Esophagus muscularis mucosa (tissue), 4 donors: ENCODE measurements around the gene ACTN3. TPM values are rescaled to one million over a fixed set of nuclear protein-coding genes. Genes with fewer than 3 reads are reported as not detected.

Experiments
- DNase-seq: peaks from one replicate; pipeline ENCODE4 v3.0.0-alpha.2; 2017; ENCODE audit errors: extremely low spot score
- H3K27ac ChIP-seq, 4 donors: fragments of 200-600 bp; sonication (generic); replicated peaks in 1 of 4; 1 replicate in 3 of 4; 2 replicates in 1 of 4; pipeline ENCODE4 v1.5.1; 2016 to 2019; ENCODE audit warnings: mild to moderate bottlenecking in 1 of 4
- H3K27me3 ChIP-seq, 4 donors: fragments of 200-600 bp; sonication (generic); one replicate each; pipeline versions ENCODE4 v1.5.1 to v1.6.0; 2016 to 2019
- H3K36me3 ChIP-seq, 4 donors: fragments of 200-600 bp; sonication (generic); one replicate each; pipeline ENCODE4 v1.5.1; 2016 to 2019
- H3K4me1 ChIP-seq, 4 donors: fragments of 200-600 bp; sonication (generic); one replicate each; pipeline ENCODE4 v1.5.1; 2016 to 2019
- H3K4me3 ChIP-seq, 4 donors: fragments of 200-600 bp; sonication (generic); 1 replicate in 2 of 4; 2 replicates in 2 of 4; pipeline ENCODE4 v1.5.1; 2016 to 2019; ENCODE audit warnings: mild to moderate bottlenecking in 4 of 4, moderate library complexity in 1 of 4
- H3K9me3 ChIP-seq, 4 donors: fragments of 200-600 bp; sonication (generic); 1 replicate in 3 of 4; 2 replicates in 1 of 4; pipeline ENCODE4 v1.5.1; 2016 to 2019
- EP300 ChIP-seq: sonication (generic); formaldehyde crosslinking; IDR thresholded peaks from one replicate; pipeline ENCODE4 v1.6.1; 2017; ENCODE audit warnings: antibody characterized with exemption
- POLR2A ChIP-seq: fragments of 450-650 bp; IDR thresholded peaks from one replicate; pipeline ENCODE4 v1.6.1; 2017; ENCODE audit warnings: antibody characterized with exemption, moderate library complexity, mild to moderate bottlenecking, low read depth
- POLR2AphosphoS5 ChIP-seq, 2 donors: sonication (generic); formaldehyde crosslinking; IDR thresholded peaks; one replicate each; pipeline ENCODE4 v1.6.1; 2017; ENCODE audit warnings: antibody characterized with exemption in 2 of 2
- WGBS: methylation state at CpG from one replicate; pipeline ENCODE4 v1.1.5; 2018; 5-methylcytosine and 5-hydroxymethylcytosine counted together
- intact Hi-C: fragments of 100-400 bp; cut with DNase I; formaldehyde crosslinking; loops from one replicate; pipeline ENCODE4 v1.15.1; 2023
- total RNA-seq, 4 donors: library from RNA; depleted of rRNA; stranded (reverse); fragments of >200 nt; gene quantifications; one replicate each; pipeline versions ENCODE4 v1.1.0 to v1.2.1, GENCODE V29; 2016
- TF ChIP-seq, protein P1 (sequence below), 3 experiments: fragments of 200-600 bp in 2 of 3; fragments of 450-650 bp in 1 of 3; sonication (generic) in 2 of 3; IDR thresholded peaks; one replicate each; pipeline ENCODE4 v1.5.1; 2017 to 2019; ENCODE audit warnings: antibody characterized with exemption in 3 of 3, mild to moderate bottlenecking in 2 of 3, moderate library complexity in 1 of 3

Gene ACTN3
- total RNA-seq, 4 donors from 2014 or later = not detected

- H3K36me3 ChIP-seq = peaks cover 5 to 31% (median 26%) of the 10 kb centered on the region in 4 donors
- 3% methylated on average over 24 of the region's 77 CpGs for WGBS
- intact Hi-C loops = loop anchor here (10.0 kb wide), 1 partner anchor 276 kb away; the partner anchor contains the start of gene RCE1
- no peaks in the 10 kb centered on the region for H3K9me3 ChIP-seq
- peak within 1 kb of the TSS; percentile 71 to 82 (median 77) for H3K4me3 ChIP-seq
- H3K27me3 ChIP-seq = no peaks in the 10 kb centered on the region
- peak within 1 kb of the TSS; percentile 50 to 70 (median 67) for H3K27ac ChIP-seq
- peaks cover 10 to 23% (median 21%) of the 10 kb centered on the region in 4 donors for H3K4me1 ChIP-seq
- TF ChIP-seq POLR2AphosphoS5 (IDR thresholded peaks at IDR 0.05) (peak; percentile 69 to 86), EP300 (no peak), POLR2A (no peak)
- TF ChIP-seq, protein P1, sequence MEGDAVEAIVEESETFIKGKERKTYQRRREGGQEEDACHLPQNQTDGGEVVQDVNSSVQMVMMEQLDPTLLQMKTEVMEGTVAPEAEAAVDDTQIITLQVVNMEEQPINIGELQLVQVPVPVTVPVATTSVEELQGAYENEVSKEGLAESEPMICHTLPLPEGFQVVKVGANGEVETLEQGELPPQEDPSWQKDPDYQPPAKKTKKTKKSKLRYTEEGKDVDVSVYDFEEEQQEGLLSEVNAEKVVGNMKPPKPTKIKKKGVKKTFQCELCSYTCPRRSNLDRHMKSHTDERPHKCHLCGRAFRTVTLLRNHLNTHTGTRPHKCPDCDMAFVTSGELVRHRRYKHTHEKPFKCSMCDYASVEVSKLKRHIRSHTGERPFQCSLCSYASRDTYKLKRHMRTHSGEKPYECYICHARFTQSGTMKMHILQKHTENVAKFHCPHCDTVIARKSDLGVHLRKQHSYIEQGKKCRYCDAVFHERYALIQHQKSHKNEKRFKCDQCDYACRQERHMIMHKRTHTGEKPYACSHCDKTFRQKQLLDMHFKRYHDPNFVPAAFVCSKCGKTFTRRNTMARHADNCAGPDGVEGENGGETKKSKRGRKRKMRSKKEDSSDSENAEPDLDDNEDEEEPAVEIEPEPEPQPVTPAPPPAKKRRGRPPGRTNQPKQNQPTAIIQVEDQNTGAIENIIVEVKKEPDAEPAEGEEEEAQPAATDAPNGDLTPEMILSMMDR (IDR thresholded peaks at IDR 0.05) = peak in 1 of 3 experiments; percentile 26
- no peak for DNase-seq
Measured at GRCh38 chr11:66568124-66568916, 21.6 kb downstream of the ACTN3 start, which contains the start of gene CTSF. CTSF (minus strand) TSS chr11:66568606; CDS start chr11:66568486, 120 bp downstream.

GRCh38 chr11:66569076-66569475 is 22.4 kb downstream of the ACTN3 start:
- no peak overlapping the region for H3K4me3 ChIP-seq
- no peak for TF ChIP-seq POLR2AphosphoS5 (IDR thresholded peaks at IDR 0.05)
- TF ChIP-seq, protein P1 (IDR thresholded peaks at IDR 0.05) = no peak
- no peak for TF ChIP-seq POLR2A
- no peak for TF ChIP-seq EP300
- intact Hi-C loops = loop anchor here (10.0 kb wide), 1 partner anchor 276 kb away; the partner anchor contains the start of gene RCE1

GRCh38 chr11:66570079-66570849 is 23.6 kb downstream of the ACTN3 start:
- DNase-seq = no peak
- Histone ChIP-seq H3K27ac (no peak overlapping the region), H3K36me3 (peaks cover 4 to 12% (median 10%) of the 10 kb centered on the region in 4 donors), H3K4me3 (no peak overlapping the region), H3K9me3 (no peaks in the 10 kb centered on the region), H3K4me1 (peaks cover 10 to 23% (median 21%) of the 10 kb centered on the region in 4 donors), H3K27me3 (no peaks in the 10 kb centered on the region)
- TF ChIP-seq POLR2AphosphoS5 (IDR thresholded peaks at IDR 0.05) (no peak), EP300 (no peak), POLR2A (no peak)
- TF ChIP-seq, protein P1 (IDR thresholded peaks at IDR 0.05) = no peak
- WGBS = 68% methylated on average over 5 of the region's 5 CpGs
- intact Hi-C loops = no loop called here

More at GRCh38 chr11:66569076-66569475, 22.4 kb downstream of the ACTN3 start:
- H3K36me3 ChIP-seq = peaks cover 5 to 24% (median 20%) of the 10 kb centered on the region in 4 donors
- H3K4me1 ChIP-seq = peaks cover 10 to 23% (median 21%) of the 10 kb centered on the region in 4 donors
- no peak for DNase-seq
- H3K9me3 ChIP-seq = no peaks in the 10 kb centered on the region
- no peaks in the 10 kb centered on the region for H3K27me3 ChIP-seq
- WGBS = 84% methylated on average over 7 of the region's 7 CpGs
- H3K27ac ChIP-seq = no peak overlapping the region

- 78% methylated on average over 2 of the region's 2 CpGs for WGBS
- Histone ChIP-seq H3K9me3 (no peaks in the 10 kb centered on the region), H3K27ac (no peak overlapping the region), H3K36me3 (peaks cover 0 to 6% (median 5%) of the 10 kb centered on the region in 4 donors), H3K4me1 (peaks cover 10 to 23% (median 21%) of the 10 kb centered on the region in 4 donors), H3K27me3 (no peaks in the 10 kb centered on the region), H3K4me3 (no peak overlapping the region)
- DNase-seq = no peak
- intact Hi-C loops = no loop called here
- TF ChIP-seq EP300 (no peak), POLR2AphosphoS5 (IDR thresholded peaks at IDR 0.05) (no peak), POLR2A (no peak)
- TF ChIP-seq, protein P1 (IDR thresholded peaks at IDR 0.05) = no peak
Measured at GRCh38 chr11:66570850-66571180, 24.1 kb downstream of the ACTN3 start.
